HG03095 (cell line): ENCODE data around the gene USP17L12.
"Not testable (repeated sequence)": the region's sequence is repeated elsewhere in the genome, so short reads cannot be mapped to it uniquely, and the experiment has no call there.

ENCODE experiments used
- ATAC-seq: cut with Tn5 transposase; IDR thresholded peaks from one replicate; pipeline ENCODE4 v1.9.1; 2021; ENCODE audit warnings: moderate library complexity; ENCODE audit not compliant: unreplicated experiment

USP17L12 gene, protein sequence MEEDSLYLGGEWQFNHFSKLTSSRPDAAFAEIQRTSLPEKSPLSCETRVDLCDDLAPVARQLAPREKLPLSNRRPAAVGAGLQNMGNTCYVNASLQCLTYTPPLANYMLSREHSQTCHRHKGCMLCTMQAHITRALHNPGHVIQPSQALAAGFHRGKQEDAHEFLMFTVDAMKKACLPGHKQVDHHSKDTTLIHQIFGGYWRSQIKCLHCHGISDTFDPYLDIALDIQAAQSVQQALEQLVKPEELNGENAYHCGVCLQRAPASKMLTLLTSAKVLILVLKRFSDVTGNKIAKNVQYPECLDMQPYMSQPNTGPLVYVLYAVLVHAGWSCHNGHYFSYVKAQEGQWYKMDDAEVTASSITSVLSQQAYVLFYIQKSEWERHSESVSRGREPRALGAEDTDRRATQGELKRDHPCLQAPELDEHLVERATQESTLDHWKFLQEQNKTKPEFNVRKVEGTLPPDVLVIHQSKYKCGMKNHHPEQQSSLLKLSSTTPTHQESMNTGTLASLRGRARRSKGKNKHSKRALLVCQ

DNA sequence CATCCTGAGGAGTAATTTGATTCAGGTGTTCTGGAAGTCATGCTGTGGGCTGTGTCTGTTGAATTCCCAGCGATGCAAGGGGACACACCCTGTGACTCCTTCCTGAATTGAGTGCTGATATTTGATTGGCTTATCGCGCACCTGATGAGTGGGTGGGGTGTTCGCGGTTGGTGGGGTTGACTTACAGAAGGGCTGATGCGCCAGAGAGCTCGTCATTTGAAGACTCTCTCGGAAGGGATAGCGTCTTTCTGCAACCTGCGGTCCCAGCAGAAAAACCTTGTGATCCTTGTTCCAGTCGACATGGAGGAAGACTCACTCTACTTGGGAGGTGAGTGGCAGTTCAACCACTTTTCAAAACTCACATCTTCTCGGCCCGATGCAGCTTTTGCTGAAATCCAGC lies at the start of gene USP17L12:
TSS of gene USP17L12 (plus strand) at position 301 of the 400 bp plus-strand sequence. CDS start at position 301, 0 bp downstream.
- not testable (repeated sequence) for ATAC-seq

- not testable (repeated sequence) for ATAC-seq
These were observed 9.6 kb upstream of the USP17L12 start, which contains the start of gene USP17L10 for GRCh38 chr4:9210357-9210756. USP17L10 (plus strand) TSS chr4:9210657; CDS start chr4:9210657, 0 bp downstream.

- ATAC-seq, result not testable (repeated sequence)
These were observed 5.3 kb upstream of the USP17L12 start for GRCh38 chr4:9214701-9215100.

GRCh38 chr4:9215105-9215504 lies 4.8 kb upstream of the USP17L12 start, which contains the start of gene USP17L11:
USP17L11 (plus strand) TSS chr4:9215405; CDS start chr4:9215405, 0 bp downstream.
- ATAC-seq, result not testable (repeated sequence)

DNA sequence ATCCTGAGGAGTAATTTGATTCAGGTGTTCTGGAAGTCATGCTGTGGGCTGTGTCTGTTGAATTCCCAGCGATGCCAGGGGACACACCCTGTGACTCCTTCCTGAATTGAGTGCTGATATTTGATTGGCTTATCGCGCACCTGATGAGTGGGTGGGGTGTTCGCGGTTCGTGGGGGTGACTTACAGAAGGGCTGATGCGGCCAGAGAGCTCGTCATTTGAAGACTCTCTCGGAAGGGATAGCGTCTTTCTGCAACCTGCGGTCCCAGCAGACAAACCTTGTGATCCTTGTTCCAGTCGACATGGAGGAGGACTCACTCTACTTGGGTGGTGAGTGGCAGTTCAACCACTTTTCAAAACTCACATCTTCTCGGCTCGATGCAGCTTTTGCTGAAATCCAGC lies 4.6 kb downstream of the USP17L12 start, which contains the start of gene USP17L13:
TSS of gene USP17L13 (plus strand) at position 301 of the 400 bp plus-strand sequence. CDS start at position 301, 0 bp downstream.
- not testable (repeated sequence) for ATAC-seq

- not testable (repeated sequence) for ATAC-seq
These were observed 10.3 kb downstream of the USP17L12 start for GRCh38 chr4:9230249-9230648.

DNA sequence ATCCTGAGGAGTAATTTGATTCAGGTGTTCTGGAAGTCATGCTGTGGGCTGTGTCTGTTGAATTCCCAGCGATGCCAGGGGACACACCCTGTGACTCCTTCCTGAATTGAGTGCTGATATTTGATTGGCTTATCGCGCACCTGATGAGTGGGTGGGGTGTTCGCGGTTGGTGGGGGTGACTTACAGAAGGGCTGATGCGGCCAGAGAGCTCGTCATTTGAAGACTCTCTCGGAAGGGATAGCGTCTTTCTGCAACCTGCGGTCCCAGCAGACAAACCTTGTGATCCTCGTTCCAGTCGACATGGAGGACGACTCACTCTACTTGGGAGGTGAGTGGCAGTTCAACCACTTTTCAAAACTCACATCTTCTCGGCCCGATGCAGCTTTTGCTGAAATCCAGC lies 14.1 kb downstream of the USP17L12 start, which contains the start of gene USP17L15:
TSS of gene USP17L15 (plus strand) at position 301 of the 400 bp plus-strand sequence. CDS start at position 301, 0 bp downstream.
- not testable (repeated sequence) for ATAC-seq

- ATAC-seq, result not testable (repeated sequence)
These were observed 18.5 kb downstream of the USP17L12 start for GRCh38 chr4:9238461-9238860.

DNA sequence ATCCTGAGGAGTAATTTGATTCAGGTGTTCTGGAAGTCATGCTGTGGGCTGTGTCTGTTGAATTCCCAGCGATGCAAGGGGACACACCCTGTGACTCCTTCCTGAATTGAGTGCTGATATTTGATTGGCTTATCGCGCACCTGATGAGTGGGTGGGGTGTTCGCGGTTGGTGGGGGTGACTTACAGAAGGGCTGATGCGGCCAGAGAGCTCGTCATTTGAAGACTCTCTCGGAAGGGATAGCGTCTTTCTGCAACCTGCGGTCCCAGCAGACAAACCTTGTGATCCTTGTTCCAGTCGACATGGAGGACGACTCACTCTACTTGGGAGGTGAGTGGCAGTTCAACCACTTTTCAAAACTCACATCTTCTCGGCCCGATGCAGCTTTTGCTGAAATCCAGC lies 23.6 kb downstream of the USP17L12 start, which contains the start of gene USP17L17:
TSS of gene USP17L17 (plus strand) at position 301 of the 400 bp plus-strand sequence. CDS start at position 301, 0 bp downstream.
- not testable (repeated sequence) for ATAC-seq

DNA sequence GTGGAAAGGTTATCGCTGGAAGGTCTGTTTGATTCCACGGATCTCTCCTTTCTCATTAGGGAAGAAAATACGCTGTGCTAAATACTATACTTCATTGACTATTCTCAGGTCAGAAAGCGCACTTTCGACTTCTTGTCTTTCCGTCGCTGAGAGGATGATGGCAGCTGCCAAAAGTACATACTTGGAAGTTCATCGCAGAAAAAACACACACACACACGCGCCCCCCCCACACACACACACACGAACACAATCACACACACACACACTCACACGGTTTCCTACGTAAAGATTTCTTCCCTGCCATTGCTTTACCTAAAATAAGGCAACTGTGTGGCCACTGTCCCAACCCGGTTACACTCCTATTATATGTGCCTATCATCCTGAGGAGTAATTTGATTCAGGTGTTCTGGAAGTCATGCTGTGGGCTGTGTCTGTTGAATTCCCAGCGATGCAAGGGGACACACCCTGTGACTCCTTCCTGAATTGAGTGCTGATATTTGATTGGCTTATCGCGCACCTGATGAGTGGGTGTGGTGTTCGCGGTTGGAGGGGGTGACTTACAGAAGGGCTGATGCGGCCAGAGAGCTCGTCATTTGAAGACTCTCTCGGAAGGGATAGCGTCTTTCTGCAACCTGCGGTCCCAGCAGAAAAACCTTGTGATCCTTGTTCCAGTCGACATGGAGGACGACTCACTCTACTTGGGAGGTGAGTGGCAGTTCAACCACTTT lies 28.2 kb downstream of the USP17L12 start, which contains the start of gene USP17L18:
TSS of gene USP17L18 (plus strand) at position 678 of the 728 bp plus-strand sequence. CDS start at position 678, 0 bp downstream.
- ATAC-seq, result not testable (repeated sequence)

- not testable (repeated sequence) for ATAC-seq
These were observed 33.1 kb downstream of the USP17L12 start, which contains the start of gene USP17L19 for GRCh38 chr4:9253078-9253477. USP17L19 (plus strand) TSS chr4:9253378; CDS start chr4:9253378, 0 bp downstream.

DNA sequence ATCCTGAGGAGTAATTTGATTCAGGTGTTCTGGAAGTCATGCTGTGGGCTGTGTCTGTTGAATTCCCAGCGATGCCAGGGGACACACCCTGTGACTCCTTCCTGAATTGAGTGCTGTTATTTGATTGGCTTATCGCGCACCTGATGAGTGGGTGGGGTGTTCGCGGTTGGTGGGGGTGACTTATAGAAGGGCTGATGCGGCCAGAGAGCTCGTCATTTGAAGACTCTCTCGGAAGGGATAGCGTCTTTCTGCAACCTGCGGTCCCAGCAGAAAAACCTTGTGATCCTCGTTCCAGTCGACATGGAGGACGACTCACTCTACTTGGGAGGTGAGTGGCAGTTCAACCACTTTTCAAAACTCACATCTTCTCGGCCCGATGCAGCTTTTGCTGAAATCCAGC lies 37.9 kb downstream of the USP17L12 start, which contains the start of gene USP17L20:
TSS of gene USP17L20 (plus strand) at position 301 of the 400 bp plus-strand sequence. CDS start at position 301, 0 bp downstream.
- ATAC-seq, result not testable (repeated sequence)

GRCh38 chr4:9262572-9262971 lies 42.6 kb downstream of the USP17L12 start, which contains the start of gene USP17L21:
USP17L21 (plus strand) TSS chr4:9262872; CDS start chr4:9262872, 0 bp downstream.
- ATAC-seq, result not testable (repeated sequence)

DNA sequence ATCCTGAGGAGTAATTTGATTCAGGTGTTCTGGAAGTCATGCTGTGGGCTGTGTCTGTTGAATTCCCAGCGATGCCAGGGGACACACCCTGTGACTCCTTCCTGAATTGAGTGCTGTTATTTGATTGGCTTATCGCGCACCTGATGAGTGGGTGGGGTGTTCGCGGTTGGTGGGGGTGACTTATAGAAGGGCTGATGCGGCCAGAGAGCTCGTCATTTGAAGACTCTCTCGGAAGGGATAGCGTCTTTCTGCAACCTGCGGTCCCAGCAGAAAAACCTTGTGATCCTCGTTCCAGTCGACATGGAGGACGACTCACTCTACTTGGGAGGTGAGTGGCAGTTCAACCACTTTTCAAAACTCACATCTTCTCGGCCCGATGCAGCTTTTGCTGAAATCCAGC lies 47.4 kb downstream of the USP17L12 start, which contains the start of gene USP17L22:
TSS of gene USP17L22 (plus strand) at position 301 of the 400 bp plus-strand sequence. CDS start at position 301, 0 bp downstream.
- not testable (repeated sequence) for ATAC-seq
